ENCODE results near the gene ARHGAP24.

- TF ChIP-seq, protein P1, sequence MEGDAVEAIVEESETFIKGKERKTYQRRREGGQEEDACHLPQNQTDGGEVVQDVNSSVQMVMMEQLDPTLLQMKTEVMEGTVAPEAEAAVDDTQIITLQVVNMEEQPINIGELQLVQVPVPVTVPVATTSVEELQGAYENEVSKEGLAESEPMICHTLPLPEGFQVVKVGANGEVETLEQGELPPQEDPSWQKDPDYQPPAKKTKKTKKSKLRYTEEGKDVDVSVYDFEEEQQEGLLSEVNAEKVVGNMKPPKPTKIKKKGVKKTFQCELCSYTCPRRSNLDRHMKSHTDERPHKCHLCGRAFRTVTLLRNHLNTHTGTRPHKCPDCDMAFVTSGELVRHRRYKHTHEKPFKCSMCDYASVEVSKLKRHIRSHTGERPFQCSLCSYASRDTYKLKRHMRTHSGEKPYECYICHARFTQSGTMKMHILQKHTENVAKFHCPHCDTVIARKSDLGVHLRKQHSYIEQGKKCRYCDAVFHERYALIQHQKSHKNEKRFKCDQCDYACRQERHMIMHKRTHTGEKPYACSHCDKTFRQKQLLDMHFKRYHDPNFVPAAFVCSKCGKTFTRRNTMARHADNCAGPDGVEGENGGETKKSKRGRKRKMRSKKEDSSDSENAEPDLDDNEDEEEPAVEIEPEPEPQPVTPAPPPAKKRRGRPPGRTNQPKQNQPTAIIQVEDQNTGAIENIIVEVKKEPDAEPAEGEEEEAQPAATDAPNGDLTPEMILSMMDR (conservative IDR thresholded peaks at IDR 0.05 in 1 of 2, IDR thresholded peaks at IDR 0.05 in 1 of 2; ENCODE audit: extremely low read depth in 1 of 2, insufficient read depth in 1 of 2, low read depth in 1 of 2, low read length in 2 of 2) = no peak
- no peak for TF ChIP-seq EZH2 (IDR thresholded peaks at IDR 0.05; ENCODE audit: borderline replicate concordance, low read length)
Observed at GRCh38 chr4:85703096-85703495, 228.1 kb downstream of the ARHGAP24 start.

Data from mammary epithelial cell (primary cell).